HG03064 (cell line): ENCODE results near the gene ILKAP.

Experiments
- ATAC-seq: cut with Tn5 transposase; IDR thresholded peaks from one replicate; pipeline ENCODE4 v1.9.1; 2021; ENCODE audit warnings: low read depth; ENCODE audit not compliant: unreplicated experiment

The ILKAP gene, protein sequence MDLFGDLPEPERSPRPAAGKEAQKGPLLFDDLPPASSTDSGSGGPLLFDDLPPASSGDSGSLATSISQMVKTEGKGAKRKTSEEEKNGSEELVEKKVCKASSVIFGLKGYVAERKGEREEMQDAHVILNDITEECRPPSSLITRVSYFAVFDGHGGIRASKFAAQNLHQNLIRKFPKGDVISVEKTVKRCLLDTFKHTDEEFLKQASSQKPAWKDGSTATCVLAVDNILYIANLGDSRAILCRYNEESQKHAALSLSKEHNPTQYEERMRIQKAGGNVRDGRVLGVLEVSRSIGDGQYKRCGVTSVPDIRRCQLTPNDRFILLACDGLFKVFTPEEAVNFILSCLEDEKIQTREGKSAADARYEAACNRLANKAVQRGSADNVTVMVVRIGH

DNA sequence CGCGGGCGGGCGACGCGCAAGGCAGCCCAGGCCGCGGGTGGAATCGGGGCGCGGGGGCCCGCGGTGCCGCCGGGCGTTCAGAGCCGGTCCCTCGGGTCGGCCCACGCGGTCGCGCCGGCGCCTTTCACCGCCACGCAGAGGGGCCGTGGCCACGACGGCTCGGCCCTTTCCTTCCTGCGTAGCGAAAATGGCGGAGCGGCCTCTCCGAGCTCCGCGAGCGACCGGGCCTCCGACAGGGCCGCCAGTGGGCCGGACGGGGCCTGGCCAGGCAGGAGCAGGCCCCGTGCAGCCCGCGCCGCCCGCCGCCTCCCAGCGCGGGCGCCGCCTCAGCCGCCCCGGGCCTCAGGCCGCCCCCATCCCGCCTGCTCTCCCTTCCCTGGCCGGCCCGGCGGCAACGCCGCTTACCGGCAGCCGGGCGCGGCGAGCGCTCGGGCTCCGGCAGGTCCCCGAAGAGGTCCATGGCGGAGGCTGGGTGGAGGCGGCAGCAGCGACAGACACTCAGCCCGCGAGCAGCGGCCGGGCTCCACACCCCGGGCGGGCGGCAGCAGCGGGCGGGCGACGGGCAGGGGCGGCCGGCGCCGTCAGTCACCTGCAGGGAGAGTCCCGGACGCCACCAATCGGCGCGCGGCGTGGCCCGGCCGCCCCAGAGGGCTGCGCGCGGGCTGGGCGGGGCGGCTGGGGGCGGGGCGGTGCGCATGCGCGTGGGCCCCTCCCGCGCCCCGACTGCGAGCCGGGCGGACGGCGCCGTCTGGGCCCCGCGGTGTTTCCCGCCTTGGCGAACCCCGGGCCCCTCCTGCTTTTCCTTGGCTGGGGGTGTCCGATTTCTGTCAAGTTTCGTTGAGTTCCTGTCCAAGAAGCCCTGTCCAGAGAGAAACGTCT, at the start of gene ILKAP:
Gene ILKAP, minus strand, starts transcription at position 602 of the 879 bp plus-strand sequence. Its CDS starts 142 bp downstream, at position 460.
- ATAC-seq, result peak; percentile 93

DNA sequence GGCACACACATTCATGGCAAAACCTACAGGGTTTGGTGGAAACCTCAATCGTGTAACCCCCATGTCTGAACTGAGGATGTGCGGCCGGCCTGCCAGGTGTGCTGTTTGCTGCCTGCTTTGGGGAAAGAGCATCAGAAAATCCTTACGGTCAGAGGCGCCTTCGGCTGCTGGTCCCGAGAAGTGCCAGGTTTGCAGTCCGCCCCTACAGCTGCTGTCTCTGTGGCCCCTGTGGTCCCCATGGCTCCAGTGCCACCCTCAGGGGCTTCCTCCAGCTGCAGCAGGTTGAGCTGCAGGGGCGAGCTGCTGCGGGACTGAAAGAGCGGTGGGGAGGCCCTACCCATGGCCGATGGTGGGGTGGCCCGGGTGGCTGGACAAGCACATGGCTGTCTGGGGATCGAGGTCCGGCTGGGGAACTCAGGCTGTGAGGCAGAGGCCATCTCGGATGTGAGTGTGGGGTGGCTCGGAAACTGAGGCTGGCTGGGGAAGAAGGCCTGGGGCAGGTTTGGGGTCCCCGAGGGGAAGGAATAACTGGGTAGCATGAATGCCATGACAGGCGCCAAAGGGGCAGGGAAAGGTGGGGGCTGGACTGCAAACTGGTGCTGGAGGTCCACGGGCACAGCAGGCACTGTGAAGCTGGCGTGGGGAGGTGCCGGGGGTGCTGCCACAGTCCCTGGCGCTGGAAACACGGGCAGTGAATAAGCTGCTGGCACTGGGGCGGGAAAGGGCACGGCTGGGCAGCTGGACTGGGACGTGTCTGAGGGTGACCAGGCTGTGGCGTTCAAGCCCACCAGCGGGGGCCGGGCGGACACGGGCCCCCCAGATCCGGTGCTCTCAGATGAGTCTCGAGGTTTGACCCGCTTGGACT, 49.5 kb upstream of the ILKAP start:
- ATAC-seq, result no peak

DNA sequence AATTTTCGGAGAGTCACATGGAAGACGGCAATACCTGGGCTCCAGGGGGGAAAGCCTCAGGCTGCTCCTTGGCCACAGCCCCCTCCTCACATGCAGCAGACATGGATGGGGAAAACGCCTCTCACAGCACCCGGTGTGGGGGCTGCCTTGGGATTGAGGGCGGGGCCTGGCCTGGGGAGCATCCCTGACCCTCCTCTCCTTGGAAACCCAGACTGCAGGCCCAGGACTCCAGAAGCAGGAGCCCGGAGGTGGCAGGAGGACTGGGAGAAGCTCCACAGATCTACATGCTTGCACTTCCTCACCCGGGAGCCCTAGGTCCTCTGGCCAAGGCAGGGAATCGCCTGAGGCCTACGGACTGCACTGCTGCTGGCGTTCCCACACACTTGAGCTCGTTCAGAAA, 48.5 kb upstream of the ILKAP start:
- no peak for ATAC-seq

DNA sequence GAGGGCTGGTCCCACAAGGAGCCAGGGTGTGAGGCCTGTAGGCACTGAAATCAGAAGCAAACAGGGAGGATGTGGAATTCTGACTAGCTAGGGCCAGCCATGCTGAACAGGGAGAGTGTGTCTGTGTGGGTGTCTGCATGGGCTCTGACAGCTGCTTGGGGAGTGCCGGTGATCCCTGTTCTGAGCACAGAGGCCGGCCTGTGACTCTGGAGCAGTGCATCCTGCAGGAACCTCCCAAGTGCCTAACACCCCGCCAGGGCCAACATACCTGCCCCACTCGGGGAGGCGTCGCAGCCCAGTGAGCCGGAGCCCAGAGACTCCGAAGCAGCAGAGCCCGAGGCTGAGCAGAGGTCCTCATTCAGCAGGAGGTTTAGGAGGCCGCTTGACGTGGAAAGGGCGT, 47.8 kb upstream of the ILKAP start:
- ATAC-seq, result no peak

DNA sequence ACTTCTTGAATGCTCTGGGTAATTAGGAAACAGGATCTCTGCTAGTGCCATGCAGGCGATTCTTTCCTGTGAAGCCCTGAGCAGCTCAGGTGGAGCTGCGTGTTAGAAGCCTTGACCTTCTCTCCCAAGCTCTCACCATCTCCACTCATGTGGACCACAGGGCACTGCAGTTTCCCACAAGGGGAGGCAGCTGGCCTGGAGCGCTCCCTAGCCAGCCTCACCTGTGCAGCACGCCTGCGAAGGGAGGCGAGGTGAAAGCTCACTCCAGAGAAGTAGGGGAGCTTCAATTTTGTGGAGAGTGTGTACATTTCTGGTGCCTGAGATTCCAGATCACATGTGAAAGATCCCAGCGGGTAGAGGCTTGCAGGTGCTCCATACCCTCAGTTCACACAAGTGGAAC, 47.4 kb upstream of the ILKAP start:
- no peak for ATAC-seq

DNA sequence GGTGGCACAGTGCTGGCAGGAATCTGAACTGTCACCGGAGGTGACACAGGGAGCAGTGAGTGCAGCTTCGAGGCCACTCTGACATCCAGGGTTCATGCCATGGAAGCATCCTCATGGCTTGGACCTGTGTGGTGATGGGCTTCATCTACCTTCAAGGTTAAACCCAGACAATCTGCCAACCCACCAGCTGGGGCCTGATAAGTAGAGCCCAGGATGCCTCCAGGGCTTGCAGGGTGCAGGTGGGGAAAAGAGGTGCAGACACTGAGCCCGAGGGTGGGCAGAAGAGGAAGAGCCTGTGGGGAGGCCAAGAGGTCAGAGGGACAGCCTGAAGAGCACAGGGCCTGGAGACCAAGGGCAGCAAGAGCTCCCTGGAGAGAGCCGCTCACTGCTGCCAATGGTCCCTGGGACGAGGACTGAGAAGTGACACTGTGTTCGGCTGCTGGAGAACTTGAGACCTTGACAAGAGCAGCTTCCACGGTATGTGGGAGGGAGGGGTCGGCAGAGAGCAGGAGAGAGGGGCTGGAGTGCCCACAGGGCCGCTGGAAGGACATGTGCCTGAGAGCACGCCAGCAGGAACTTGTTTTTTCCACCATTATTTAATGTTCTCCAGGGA, 44.5 kb upstream of the ILKAP start:
- no peak for ATAC-seq

DNA sequence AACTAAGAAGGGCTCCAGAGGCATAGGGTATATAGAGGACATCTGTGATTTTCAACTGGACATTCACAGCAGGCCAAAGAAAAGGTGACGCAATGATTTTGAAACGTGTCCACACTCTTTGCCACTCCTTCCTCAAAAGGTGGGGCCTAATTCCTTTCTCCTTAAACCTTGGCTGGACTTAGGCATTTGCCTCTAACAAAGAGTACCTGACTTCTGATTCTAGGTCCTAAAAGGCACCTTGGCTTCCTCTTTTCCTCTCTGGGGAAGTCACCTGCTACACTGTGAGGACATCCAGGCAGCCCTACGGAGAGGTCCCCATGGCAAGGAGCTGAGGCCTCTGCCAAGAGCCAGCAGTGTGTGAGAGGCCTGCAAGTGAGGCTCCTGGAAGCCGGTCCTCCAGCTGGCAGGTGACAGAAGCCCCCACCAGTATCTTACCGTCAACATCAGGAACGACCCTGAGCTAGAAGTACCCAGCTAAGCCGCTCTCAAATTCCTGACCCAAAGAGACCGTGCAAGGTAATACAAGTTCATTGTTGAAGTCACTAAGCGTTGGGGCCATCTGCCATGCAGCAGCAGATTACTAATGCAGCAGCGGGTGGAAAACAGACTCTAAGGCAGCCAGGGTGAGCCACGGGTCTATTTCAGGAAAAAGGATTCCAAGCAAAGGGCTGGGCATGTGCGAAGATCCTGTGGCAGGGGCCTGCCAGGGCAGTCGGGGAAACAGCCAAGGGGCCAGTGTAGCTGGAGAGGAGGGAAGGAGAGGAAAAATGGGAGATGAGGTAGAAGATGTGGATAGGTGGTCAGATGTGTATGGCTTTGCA, 43.7 kb upstream of the ILKAP start:
- no peak for ATAC-seq

DNA sequence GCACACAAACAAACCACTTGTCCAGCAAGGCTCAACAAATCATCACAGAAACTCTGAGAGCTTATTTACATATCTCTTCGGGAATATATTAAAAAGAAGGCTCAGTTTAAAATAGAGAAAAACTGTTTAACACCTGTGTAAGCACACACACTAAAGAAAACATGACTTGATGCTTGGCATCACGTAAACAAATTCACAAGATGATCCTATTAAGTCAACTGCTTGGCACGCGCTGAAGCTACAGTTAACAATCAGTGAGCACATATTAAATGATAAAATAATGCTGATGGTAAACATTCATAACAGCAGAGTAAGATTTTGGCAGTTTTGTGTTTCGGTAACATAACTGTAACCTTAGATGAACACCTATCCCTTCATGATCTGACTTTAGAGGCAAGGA, 40.7 kb upstream of the ILKAP start:
- no peak for ATAC-seq

DNA sequence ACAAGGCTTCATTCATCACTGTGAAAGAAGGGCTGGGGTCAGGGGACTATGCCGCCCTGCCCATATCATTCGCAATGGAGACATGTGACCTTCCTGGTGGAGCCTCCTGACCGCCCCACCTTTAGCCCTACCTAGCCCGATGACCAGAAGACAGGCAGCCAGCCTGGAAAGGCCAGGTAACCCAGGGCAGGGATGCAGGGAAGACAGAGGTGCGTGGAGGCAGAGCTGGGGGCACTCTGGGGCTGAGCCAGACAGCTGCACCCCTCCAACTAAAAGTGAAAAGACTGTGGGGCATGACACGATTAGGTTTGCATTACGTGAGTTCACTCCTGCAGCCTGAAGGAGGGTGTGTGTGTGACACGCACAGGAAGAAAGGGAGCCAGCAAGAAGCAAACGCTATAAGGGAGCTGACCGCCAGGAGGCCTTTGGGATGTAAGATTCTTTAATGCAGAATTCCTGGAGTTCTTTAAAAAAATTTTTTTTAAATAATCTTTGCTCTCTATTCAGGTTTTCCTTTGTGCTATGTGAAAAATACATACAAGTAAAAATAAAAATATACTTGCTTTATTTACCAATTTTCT, 40.1 kb upstream of the ILKAP start:
- no peak for ATAC-seq

DNA sequence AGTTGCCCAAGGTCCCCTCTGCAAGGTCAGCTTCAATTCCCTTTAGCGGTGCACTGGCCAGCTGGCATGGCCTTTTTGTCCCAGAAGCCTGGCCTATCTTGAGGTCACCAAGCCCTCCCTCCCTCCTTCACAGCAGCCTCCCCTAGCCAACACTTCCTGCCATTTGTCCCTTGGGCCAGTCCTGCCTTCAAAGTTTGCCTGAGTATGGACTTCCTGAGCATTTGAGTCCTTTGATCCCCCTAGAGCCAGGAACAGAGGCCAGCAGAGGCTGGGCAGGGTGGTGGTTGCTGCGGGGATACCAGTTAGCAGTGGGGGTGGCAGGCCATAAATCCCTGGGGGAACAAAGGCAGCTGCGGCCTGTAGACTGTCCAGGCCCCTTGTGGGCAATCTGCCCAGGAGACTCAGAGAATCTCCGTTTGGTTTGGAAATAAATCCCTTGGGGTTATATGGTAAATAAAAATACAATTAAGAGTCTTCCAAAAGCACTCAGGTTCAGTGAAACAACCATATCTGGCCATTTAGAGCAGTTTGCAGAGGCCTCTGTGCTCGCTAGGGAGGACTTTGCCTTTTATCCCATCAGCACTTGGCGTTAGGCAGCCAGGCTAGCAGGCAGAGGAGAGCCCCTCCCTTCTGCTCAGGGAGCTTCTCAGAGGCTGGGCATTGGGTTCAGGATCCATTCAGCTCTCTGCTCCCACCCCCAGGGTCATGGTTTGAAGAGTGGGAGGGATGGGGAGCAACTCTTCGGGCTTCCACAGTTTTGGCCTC, 39.4 kb upstream of the ILKAP start:
- no peak for ATAC-seq

DNA sequence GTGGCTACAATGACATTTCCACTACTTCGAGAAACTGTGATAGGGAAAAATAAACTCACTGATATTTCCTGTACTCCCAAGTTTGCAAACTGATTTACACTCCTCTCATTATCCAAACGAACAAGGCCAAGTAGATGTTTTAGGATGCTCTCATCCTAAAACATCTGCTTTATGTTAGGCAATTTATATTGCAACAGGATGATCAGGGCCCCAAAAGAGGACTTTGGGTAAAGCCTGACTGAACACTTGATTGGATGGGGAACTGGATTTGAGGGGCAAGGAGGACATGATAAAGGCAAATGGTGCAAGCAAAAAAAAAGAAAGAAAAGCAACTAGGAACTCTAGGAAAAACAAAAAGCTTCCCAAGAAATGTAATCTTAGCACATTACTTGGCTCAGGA, 38.5 kb upstream of the ILKAP start:
- ATAC-seq, result no peak

DNA sequence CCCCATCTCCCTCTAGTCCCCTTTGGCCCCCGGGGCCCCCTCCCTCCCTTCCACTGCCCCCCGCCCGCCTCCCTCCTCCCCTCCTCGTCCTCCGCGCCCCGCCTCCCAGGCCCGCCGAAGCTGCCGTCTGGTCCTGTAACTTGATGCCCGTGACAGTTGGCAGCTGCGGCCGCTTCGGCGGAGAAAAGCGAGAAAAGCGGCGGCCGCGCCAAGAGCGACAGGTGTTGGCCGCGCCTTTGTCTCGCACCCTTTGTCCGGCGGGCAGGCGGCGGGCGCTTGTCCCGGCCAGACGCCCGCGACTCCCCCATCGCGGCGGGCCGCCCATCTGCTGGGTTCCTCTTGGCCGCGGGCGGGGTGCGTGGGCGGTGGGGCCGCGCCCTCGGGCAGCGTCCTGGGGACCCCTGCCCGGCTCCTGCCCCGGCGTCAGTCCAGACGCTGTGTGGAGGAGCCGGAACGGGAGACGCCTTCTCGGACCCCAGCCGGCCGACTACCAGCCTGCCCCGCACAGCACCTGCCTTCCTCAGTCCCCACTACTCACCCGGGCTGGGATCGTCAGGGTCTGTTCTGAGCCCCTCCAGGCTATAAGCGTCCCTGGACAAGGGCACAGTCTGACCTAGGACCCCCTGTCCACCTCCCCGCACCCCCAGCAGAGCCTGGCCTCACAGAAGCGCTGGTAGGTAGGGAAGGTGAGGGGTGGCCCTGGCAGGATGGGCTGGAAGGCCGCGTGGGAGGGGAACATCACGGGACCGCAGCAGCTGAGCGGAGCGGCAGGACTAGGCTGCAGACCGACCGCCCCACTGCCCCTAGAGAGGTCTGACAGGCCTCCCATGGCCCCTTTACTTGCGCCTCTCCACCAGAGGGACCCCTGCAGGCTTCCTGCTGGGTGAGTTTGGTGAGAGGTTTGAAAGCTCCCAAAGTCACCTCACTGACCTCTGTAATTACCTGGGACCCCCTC, 37.5 kb upstream of the ILKAP start:
- no peak for ATAC-seq

DNA sequence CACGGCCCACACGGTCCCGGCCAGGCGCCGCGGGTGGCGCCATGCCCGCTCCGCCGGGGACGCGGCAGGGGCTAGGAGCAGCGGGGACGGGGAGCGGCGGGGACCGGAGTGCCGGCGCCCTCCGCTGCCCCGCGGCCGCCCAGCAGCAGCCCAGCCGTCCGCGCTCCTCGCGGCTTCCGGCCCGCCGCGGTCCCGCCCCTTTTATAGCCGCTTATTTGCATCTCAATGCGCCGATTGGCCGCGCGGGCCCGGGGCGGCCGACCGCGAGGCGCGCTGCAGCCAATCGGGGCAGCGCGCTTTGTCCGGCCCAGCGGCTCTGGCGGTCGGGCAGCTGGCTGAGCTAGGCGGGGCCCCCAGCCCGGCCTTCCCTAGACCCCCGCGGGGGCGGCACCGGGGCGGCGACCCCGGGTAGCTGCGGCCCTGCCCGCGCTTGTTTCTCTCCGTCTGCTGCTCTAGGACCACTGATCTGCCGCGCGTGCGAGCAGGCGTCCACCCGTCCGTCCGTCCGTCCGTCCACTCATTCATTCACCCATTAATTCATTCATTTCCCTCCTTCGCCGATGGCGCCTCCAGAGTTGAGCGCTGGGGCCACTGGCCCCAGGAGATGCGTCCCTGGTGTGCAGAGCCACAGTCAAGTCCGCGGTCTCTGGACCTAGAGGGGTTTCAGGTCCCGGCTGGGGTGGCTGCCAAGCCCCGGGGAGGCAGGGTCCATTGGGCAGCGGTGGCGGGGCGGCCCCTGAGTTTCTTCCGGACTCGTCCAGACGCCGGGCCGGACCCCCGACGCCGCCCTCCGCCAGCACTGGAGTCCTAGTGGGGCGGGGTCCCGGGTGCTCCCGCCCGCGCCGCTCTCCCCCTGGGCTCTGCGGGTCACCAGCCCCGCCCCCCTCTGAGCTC, 36.6 kb upstream of the ILKAP start, which contains the start of gene HES6:
Gene HES6, minus strand, starts transcription at position 176 of the 894 bp plus-strand sequence. Its CDS starts 133 bp downstream, at position 43.
- ATAC-seq, result peak; percentile 90

DNA sequence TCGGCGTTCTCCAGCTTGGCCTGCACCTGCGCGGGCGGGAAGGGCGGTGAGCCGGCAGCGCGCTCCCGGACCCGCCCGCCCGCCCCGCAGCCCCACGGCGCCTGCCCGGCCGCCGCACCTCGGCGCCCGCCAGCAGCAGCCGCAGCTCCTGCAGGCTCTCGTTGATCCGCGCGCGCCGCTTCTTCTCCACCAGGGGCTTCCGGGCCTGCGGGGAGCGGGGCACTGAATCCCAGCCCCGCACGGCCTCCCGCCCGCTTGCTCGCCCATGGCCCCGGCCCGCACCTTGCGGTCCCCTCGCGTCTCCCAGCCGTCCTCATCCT, 36.0 kb upstream of the ILKAP start:
- peak; percentile 8 for ATAC-seq

DNA sequence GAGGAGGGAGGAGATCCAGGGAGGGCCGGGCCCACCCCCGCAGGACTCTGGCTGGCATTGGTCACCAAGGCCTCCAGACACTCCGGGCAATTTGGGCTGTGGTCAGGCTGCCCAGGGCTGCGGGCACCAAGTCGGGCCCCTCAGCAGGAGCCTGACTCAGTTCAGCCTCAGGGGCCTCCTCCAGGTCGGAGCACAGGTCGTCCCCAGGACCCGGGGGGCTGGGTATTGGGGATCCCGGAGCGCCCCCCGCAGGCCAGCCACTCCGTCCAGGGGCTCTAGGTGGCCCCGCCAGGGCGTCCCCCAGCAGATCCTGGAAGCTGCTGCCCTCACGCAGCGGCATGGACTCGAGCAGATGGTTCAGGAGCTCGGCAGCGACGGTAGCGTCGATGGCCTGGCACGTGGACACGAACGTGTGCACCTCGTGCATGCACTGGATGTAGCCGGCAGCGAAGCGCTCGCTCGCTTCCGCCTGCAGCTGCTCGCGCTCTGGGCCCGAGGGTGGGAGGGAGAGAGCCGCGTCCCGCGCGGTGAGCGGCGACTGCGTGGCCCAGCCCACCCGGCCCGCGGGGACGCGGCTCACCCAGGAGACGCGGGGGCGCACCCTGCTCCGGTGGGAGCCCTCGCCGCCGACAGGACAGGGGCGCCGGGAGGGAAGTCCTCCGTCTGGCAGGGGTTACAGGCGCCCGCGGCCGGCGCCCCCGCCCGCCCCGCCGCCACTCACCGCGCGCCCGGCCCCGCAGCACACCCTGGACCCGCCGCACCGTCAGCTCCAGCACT, 35.5 kb upstream of the ILKAP start:
- no peak for ATAC-seq
